ENCODE results near the gene CCDC106.

DNA sequence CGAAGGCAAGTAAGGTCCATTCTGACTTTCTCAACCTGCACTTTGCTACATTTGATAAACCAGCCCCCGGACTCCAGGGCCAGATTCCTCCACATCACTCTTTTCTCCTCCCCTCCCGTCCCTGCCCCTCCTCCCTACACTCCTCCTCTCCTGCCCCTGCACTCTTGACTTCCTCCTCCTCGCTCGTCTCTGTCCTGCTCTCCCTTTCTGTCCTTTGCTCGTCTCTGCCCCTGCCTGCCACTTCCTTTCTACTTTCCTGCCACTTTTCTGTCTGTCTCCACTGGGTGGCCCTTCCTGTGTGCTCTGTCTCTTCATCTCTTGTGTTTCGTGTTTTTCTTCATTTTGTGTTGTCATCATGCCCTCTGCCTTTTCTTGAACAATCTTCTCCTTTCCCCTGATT lies 13.8 kb downstream of the CCDC106 start:
- TF ChIP-seq CTCF (conservative IDR thresholded peaks at IDR 0.05) (no peak), ZFX (IDR thresholded peaks at IDR 0.05) (no peak)

All from C4-2B (cell line).